Gastrocnemius medialis (tissue), 4 donors: ENCODE data around the gene VWA3A. TPM values are rescaled to one million over a fixed set of nuclear protein-coding genes. Genes with fewer than 3 reads are reported as not detected.
"Not testable (repeated sequence)": the region's sequence is repeated elsewhere in the genome, so short reads cannot be mapped to it uniquely, and the experiment has no call there.

ENCODE experiments used
- ATAC-seq, 2 donors: fragments of 150-250 bp; one replicate each; pipeline ENCODE4 v1.9.1; 2016
- DNase-seq, 2 donors: peaks; one replicate each; pipeline ENCODE4 v3.0.0-alpha.2; 2019
- H3K27ac ChIP-seq, 4 donors: fragments of 200-600 bp; sonication (generic); 1 replicate in 1 of 4; 2 replicates in 3 of 4; pipeline ENCODE4 v1.5.1; 2016 to 2018; ENCODE audit warnings: mild to moderate bottlenecking in 2 of 4, moderate library complexity in 1 of 4
- H3K27me3 ChIP-seq, 3 donors: fragments of 200-600 bp; sonication (generic) in 2 of 3; 1 replicate in 1 of 3; 2 replicates in 2 of 3; pipeline versions ENCODE4 v1.5.1 to v1.6.0; 2016 to 2019; ENCODE audit warnings: mild to moderate bottlenecking in 1 of 3, moderate library complexity in 1 of 3
- H3K36me3 ChIP-seq, 2 donors: fragments of 200-600 bp; sonication (generic) in 1 of 2; one replicate each; pipeline ENCODE4 v1.5.1; 2017 to 2018
- H3K4me1 ChIP-seq, 2 donors: fragments of 200-600 bp; sonication (generic) in 1 of 2; one replicate each; pipeline ENCODE4 v1.5.1; 2016 to 2017; ENCODE audit warnings: mild to moderate bottlenecking in 2 of 2
- H3K4me3 ChIP-seq, 4 donors: fragments of 200-600 bp; sonication (generic) in 3 of 4; 1 replicate in 1 of 4; 2 replicates in 3 of 4; pipeline ENCODE4 v1.5.1; 2016 to 2019; ENCODE audit warnings: mild to moderate bottlenecking in 2 of 4
- H3K9me3 ChIP-seq, 3 donors: fragments of 200-600 bp; sonication (generic) in 2 of 3; 1 replicate in 1 of 3; 2 replicates in 2 of 3; pipeline ENCODE4 v1.5.1; 2016 to 2019
- POLR2A ChIP-seq, 2 donors: fragments of 450-650 bp; IDR thresholded peaks; one replicate each; pipeline ENCODE4 v1.6.1; 2017; ENCODE audit warnings: antibody characterized with exemption in 2 of 2, mild to moderate bottlenecking in 2 of 2, moderate library complexity in 2 of 2
- in situ Hi-C, 4 donors: fragments of 200-750 bp; cut with MboI; loops; one replicate each; pipeline versions ENCODE4 v1.15.0 to v1.8.0; 2017; ENCODE audit warnings: low sequenced_read_pairs in 4 of 4
- intact Hi-C: fragments of 100-400 bp; cut with DNase I; formaldehyde crosslinking; loops from one replicate; pipeline ENCODE4 v1.15.1; 2023; ENCODE audit warnings: low total_unique reads
- total RNA-seq, 4 donors: library from RNA; depleted of rRNA; stranded (reverse); fragments of >200 nt; gene quantifications; one replicate each; pipeline versions ENCODE4 v1.1.0 to v1.2.3, GENCODE V29; 2016
- TF ChIP-seq, protein P1 (sequence below), 5 experiments: fragments of 450-650 bp in 3 of 5; fragments of 200-600 bp in 2 of 5; sonication (generic) in 2 of 5; IDR thresholded peaks in 4 of 5; conservative IDR thresholded peaks in 1 of 5; 1 replicate in 4 of 5; 2 replicates in 1 of 5; pipeline ENCODE4 v1.5.1; 2016 to 2019; ENCODE audit warnings: antibody characterized with exemption in 5 of 5, mild to moderate bottlenecking in 3 of 5, moderate library complexity in 3 of 5

VWA3A gene
- total RNA-seq, 4 donors from 2014 or later = not detected

DNA sequence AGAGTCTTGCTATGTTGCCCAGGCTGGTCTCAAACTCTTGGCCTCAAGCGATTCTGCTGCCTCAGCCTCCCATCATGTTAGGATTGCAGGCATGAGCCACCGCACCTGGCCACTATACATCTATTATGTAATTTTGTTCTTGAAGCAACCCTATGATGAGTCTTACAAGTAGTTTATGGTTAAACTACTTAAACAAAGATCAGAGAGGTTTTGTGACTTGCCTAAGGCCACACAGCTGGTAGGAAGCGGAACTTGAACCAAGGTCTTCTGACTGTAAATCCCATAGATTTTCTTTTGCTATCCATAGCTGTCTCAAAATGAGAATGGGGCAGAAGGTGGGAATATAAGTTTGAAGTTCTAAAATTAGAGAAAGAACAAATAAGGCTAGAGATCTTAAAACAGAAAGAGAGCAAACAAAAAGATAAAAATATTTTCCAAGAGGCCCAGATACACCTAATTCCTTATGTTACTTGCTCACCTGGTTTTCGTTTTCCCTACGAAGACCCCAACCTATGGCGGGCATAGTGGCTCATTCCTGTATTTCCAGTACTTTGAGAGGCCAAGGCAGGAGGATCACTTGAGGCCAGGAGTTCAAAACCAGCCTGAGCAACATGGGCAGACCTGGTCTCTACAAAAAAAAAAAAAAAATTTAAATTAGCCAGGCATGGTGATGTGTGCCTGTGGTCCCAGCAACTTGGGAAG, 32.4 kb downstream of the VWA3A start:
- peaks cover 0 to 3% of the 10 kb centered on the region in 2 donors for H3K4me1 ChIP-seq
- intact Hi-C loops = no loop called here
- no peaks in the 10 kb centered on the region for H3K36me3 ChIP-seq
- ATAC-seq (no peak), DNase-seq (no peak)
- H3K9me3 ChIP-seq = no peaks in the 10 kb centered on the region
- H3K4me3 ChIP-seq = no peak overlapping the region
- in situ Hi-C loops = no loop called here
- TF ChIP-seq POLR2A (IDR thresholded peaks at IDR 0.05) = no peak
- TF ChIP-seq, protein P1, sequence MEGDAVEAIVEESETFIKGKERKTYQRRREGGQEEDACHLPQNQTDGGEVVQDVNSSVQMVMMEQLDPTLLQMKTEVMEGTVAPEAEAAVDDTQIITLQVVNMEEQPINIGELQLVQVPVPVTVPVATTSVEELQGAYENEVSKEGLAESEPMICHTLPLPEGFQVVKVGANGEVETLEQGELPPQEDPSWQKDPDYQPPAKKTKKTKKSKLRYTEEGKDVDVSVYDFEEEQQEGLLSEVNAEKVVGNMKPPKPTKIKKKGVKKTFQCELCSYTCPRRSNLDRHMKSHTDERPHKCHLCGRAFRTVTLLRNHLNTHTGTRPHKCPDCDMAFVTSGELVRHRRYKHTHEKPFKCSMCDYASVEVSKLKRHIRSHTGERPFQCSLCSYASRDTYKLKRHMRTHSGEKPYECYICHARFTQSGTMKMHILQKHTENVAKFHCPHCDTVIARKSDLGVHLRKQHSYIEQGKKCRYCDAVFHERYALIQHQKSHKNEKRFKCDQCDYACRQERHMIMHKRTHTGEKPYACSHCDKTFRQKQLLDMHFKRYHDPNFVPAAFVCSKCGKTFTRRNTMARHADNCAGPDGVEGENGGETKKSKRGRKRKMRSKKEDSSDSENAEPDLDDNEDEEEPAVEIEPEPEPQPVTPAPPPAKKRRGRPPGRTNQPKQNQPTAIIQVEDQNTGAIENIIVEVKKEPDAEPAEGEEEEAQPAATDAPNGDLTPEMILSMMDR (IDR thresholded peaks at IDR 0.05 in 4 of 5, conservative IDR thresholded peaks at IDR 0.05 in 1 of 5) = no peak
- no peak overlapping the region for H3K27ac ChIP-seq
- H3K27me3 ChIP-seq = no peaks in the 10 kb centered on the region

DNA sequence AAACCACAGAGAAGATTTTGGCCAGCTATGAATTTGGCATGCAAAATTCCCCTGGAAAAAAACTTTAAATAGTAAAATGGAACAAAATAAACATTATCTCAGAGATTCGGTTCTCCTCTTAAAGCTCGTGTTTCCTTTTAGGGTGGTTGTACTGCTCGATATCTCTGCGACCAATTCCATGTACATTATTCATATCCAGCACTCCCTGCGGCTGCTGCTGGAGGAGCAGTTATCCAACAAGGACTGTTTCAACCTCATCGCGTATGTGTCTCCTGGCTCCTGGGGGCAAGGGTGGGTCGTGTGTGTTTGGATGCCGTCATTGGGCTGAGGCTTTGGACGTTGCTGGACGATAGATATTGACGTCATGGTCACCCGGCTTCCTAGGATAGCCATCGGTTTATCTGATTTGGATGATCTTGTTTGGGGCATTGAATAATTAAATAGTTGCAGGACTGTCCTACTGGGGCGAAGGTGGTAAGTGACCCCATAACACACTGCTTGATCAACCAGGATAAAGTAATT, 33.8 kb downstream of the VWA3A start:
- no peak for DNase-seq
- H3K4me3 ChIP-seq = no peak overlapping the region
- no peak overlapping the region for H3K27ac ChIP-seq
- H3K36me3 ChIP-seq = no peaks in the 10 kb centered on the region
- no peak for ATAC-seq
- H3K9me3 ChIP-seq = no peaks in the 10 kb centered on the region
- no peaks in the 10 kb centered on the region for H3K4me1 ChIP-seq
- in situ Hi-C loops (no loop called here), intact Hi-C loops (no loop called here)
- TF ChIP-seq, protein P1 (IDR thresholded peaks at IDR 0.05 in 4 of 5, conservative IDR thresholded peaks at IDR 0.05 in 1 of 5) = no peak
- no peak for TF ChIP-seq POLR2A (IDR thresholded peaks at IDR 0.05)
- no peaks in the 10 kb centered on the region for H3K27me3 ChIP-seq

DNA sequence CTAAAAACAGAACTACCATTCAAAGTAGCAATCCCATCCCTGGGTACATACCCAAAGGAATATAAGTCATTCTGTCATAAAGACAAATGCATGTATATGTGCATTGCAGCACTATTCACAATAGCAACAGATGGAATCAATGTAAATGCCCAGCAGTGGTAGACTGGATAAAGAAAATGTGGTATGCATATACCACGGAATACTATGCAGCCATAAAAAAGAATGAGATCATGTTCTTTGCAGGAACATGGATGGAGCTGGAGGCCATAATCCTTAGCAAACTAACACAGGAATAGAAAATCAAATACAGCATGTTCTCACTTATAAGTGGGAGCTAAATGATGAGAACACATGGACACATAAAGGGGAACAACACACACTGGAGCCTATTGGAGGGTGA, 36.2 kb downstream of the VWA3A start:
- H3K36me3 ChIP-seq, intact Hi-C loops, H3K4me3 ChIP-seq, in situ Hi-C loops, ATAC-seq, H3K4me1 ChIP-seq, DNase-seq, H3K9me3 ChIP-seq, H3K27ac ChIP-seq, H3K27me3 ChIP-seq: not testable (repeated sequence)

DNA sequence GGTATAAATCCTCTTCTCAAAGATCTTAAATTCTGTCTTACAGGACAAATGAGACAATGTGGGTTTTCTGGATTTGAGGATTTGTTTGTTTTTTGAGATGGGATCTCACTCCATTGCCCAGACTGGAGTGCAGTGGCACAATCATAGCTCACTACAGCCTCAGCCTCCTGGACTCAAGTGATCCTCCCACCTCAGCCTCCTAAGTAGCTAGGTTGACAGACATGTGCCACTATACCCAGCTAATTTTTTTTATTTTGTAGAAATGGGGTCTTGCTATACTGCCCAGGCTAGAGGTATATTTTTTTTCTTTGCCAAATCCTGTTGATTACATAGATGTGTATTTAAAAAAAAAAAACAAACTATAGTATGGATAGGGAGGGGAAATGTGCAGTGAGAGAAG, 38.2 kb downstream of the VWA3A start:
- intact Hi-C loops = no loop called here
- no peaks in the 10 kb centered on the region for H3K36me3 ChIP-seq
- ATAC-seq (no peak), DNase-seq (no peak)
- TF ChIP-seq POLR2A (IDR thresholded peaks at IDR 0.05) = no peak
- TF ChIP-seq, protein P1 (IDR thresholded peaks at IDR 0.05 in 4 of 5, conservative IDR thresholded peaks at IDR 0.05 in 1 of 5) = no peak
- no peaks in the 10 kb centered on the region for H3K4me1 ChIP-seq
- H3K9me3 ChIP-seq = no peaks in the 10 kb centered on the region
- H3K27ac ChIP-seq = no peak overlapping the region
- H3K27me3 ChIP-seq = no peaks in the 10 kb centered on the region
- in situ Hi-C loops = no loop called here
- H3K4me3 ChIP-seq = no peak overlapping the region

DNA sequence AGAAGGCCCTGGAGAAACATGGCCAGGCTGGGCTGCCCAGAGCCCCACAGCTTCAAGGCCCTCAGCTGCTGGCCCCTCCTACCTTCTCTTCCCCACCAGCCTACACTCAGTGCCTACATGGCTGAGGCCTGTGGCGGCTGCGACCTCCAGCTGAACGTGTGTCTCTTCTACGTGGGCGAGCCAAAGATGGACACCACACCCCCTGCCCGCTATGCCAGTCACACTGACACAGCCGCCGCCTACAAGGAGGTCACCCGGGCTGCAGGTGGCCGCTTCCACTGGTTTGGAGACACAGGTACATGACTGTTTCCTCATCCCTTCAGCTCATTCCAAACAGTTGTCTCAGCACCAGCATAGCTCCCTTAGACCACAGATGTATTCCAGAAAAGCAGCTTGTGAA, 40.5 kb downstream of the VWA3A start:
- DNase-seq (no peak), ATAC-seq (no peak)
- intact Hi-C loops (no loop called here), in situ Hi-C loops (no loop called here)
- no peak overlapping the region for H3K4me3 ChIP-seq
- no peaks in the 10 kb centered on the region for H3K4me1 ChIP-seq
- no peaks in the 10 kb centered on the region for H3K27me3 ChIP-seq
- no peaks in the 10 kb centered on the region for H3K9me3 ChIP-seq
- H3K27ac ChIP-seq = no peak overlapping the region
- no peaks in the 10 kb centered on the region for H3K36me3 ChIP-seq
- no peak for TF ChIP-seq POLR2A (IDR thresholded peaks at IDR 0.05)
- TF ChIP-seq, protein P1 (IDR thresholded peaks at IDR 0.05 in 4 of 5, conservative IDR thresholded peaks at IDR 0.05 in 1 of 5) = no peak
